GM21360 (cell line): ENCODE measurements around the gene ELMOD2.
"Not testable (repeated sequence)": the region's sequence is repeated elsewhere in the genome, so short reads cannot be mapped to it uniquely, and the experiment has no call there.

Experiments
- ATAC-seq: cut with Tn5 transposase; IDR thresholded peaks from one replicate; pipeline ENCODE4 v1.9.1; 2021; ENCODE audit warnings: mild to moderate bottlenecking, moderate library complexity; ENCODE audit not compliant: unreplicated experiment

Gene ELMOD2

GRCh38 chr4:140523857-140524742 lies at the start of gene ELMOD2:
TSS of gene ELMOD2 (plus strand) at chr4:140524168. CDS start at chr4:140525429, 1,261 bp downstream.
- peak; percentile 100 for ATAC-seq

- ATAC-seq = no peak
Observed at GRCh38 chr4:140483445-140483844, 40.5 kb upstream of the ELMOD2 start.

- no peak for ATAC-seq
Observed at GRCh38 chr4:140485939-140486338, 38.0 kb upstream of the ELMOD2 start.

GRCh38 chr4:140497405-140497746 lies 26.6 kb upstream of the ELMOD2 start:
- ATAC-seq = no peak

GRCh38 chr4:140497747-140498636 lies 26.0 kb upstream of the ELMOD2 start, which contains the start of gene MGAT4D:
TSS of gene MGAT4D (minus strand) at chr4:140498293. CDS start at chr4:140498222, 71 bp downstream.
- ATAC-seq = no peak

- no peak for ATAC-seq
Observed at GRCh38 chr4:140499391-140499790, 24.6 kb upstream of the ELMOD2 start.

- ATAC-seq = no peak
Observed at GRCh38 chr4:140504261-140504660, 19.7 kb upstream of the ELMOD2 start.

GRCh38 chr4:140513765-140514164 lies 10.2 kb upstream of the ELMOD2 start:
- ATAC-seq = not testable (repeated sequence)

- no peak for ATAC-seq
Observed at GRCh38 chr4:140515423-140515822, 8.5 kb upstream of the ELMOD2 start.

GRCh38 chr4:140523370-140523856 lies 555 bp upstream of the ELMOD2 start:
- peak; percentile 4 for ATAC-seq

GRCh38 chr4:140529434-140529833 lies 5.5 kb downstream of the ELMOD2 start:
- ATAC-seq = no peak

- no peak for ATAC-seq
Observed at GRCh38 chr4:140533951-140534480, 10.0 kb downstream of the ELMOD2 start.

GRCh38 chr4:140556372-140557085 lies 32.6 kb downstream of the ELMOD2 start:
- peak; percentile 100 for ATAC-seq

GRCh38 chr4:140557831-140558435 lies 34.0 kb downstream of the ELMOD2 start:
- no peak for ATAC-seq

GRCh38 chr4:140559696-140560095 lies 35.7 kb downstream of the ELMOD2 start:
- ATAC-seq = no peak

GRCh38 chr4:140568507-140569306 lies 44.7 kb downstream of the ELMOD2 start, which contains the start of gene UCP1:
TSS of gene UCP1 (minus strand) at chr4:140568961. CDS start at chr4:140568729, 232 bp downstream.
- ATAC-seq = no peak

- no peak for ATAC-seq
Observed at GRCh38 chr4:140569307-140569638, 45.3 kb downstream of the ELMOD2 start.

- ATAC-seq = no peak
Observed at GRCh38 chr4:140571620-140572019, 47.7 kb downstream of the ELMOD2 start.

GRCh38 chr4:140575489-140575888 lies 51.5 kb downstream of the ELMOD2 start:
- no peak for ATAC-seq
